Measurements from ENCODE around the gene C14orf132.
A peak's percentile ranks its signal among the peaks of the same experiment; 100 is the strongest.

The C14orf132 gene

DNA sequence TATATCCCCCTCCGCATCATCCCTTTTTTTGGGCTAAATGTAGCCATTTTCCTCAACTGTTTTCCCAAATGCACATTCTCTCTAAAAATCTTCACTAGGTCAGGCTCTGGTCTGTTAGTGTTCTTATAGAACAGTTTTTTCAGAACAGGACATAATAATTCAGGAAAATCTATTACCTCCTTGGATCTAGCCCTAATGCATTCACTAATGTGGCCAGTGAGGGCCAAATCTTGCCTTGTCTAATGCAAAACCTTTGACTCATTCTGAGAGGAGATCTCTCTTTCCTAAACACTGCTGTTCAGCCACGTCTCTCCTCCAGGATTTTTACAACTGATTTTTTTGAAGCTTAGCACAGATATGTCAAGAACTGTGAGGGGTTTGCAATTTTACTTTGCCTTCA is 15.5 kb downstream of the C14orf132 start:
- TF ChIP-seq, protein P1, sequence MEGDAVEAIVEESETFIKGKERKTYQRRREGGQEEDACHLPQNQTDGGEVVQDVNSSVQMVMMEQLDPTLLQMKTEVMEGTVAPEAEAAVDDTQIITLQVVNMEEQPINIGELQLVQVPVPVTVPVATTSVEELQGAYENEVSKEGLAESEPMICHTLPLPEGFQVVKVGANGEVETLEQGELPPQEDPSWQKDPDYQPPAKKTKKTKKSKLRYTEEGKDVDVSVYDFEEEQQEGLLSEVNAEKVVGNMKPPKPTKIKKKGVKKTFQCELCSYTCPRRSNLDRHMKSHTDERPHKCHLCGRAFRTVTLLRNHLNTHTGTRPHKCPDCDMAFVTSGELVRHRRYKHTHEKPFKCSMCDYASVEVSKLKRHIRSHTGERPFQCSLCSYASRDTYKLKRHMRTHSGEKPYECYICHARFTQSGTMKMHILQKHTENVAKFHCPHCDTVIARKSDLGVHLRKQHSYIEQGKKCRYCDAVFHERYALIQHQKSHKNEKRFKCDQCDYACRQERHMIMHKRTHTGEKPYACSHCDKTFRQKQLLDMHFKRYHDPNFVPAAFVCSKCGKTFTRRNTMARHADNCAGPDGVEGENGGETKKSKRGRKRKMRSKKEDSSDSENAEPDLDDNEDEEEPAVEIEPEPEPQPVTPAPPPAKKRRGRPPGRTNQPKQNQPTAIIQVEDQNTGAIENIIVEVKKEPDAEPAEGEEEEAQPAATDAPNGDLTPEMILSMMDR (IDR thresholded peaks at IDR 0.05; ENCODE audit: low read depth, low read length, missing control alignments) = no peak
- no peak for DNase-seq (ENCODE audit: low read depth)
- H3K4me3 ChIP-seq (ENCODE audit: low read depth, low read length) = no peak overlapping the region
- in situ Hi-C loops (cut with HindIII; ENCODE audit: low sequenced_read_pairs) = no loop called here

DNA sequence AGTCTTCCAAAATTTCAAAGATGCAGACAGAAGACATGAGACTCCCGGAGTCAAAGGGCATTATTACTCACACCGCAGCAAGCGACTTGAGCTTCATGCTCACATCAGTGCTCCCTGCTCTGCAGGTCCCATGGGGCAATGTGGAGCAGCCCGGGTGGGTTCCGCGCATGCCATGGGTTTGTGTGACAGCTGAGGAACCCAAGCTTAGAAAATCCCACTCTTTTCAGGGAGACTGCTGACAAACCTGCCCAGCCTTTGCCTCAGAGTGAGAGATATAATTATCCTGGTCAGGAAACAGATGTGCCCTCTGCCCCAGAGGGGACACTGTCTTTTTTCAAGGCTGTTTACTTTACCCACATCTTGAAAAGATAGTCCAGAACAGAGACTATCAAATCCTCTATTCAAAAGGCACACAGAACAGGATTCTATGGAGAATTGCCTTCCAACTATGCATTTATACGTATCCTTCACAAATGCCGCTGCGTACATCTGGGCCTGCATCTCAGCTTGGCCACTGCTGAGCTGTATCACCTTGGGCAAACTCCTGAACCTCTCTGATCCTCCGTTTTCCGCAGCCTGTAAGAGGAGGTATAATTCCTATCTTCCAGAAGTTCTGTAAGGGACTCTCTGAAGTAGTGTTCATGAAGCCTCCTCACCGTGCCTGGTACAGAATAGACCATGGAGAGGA is 16.0 kb downstream of the C14orf132 start:
- DNase-seq (ENCODE audit: low read depth) = no peak
- TF ChIP-seq, protein P1 (IDR thresholded peaks at IDR 0.05; ENCODE audit: low read depth, low read length, missing control alignments) = no peak
- no peak overlapping the region for H3K4me3 ChIP-seq (ENCODE audit: low read depth, low read length)
- in situ Hi-C loops (cut with HindIII; ENCODE audit: low sequenced_read_pairs) = no loop called here

DNA sequence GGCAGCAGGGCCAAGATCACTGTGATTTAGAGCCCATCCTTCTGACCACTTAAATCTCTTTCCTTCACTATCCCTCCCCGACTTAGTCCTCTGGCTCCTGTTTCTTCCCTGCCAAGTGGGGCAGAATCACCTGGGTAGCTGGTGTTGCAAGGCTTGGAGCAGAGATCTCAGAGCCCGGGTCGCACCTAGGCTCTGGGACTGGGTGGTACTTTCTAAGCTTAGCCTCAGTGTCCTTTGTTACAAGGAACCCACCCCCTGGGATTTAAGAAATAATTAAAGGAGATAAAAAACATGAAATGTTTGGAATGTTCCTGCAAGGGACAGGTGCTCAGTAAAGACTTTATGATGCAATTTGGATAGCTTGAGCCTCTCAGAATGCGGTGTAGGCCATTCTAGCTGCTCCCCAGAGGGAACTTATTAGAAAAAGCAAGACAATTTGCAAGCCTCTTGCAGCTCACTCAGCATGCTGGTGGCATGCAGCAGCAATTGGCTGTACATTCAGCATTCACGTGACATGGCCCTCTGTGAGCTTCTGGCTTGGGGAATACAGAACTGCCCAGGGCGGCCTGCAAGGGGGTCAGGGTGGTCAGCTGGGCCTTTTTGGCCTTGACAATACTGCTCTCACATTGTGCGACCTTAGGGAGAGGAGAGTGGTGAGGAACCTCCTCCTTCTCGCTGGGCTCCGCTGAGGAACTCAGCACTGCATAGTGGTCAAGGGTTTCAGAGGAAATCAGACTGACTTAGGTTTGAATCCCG is 16.8 kb downstream of the C14orf132 start:
- in situ Hi-C loops (cut with HindIII; ENCODE audit: low sequenced_read_pairs) = no loop called here
- DNase-seq (ENCODE audit: low read depth) = no peak
- no peak overlapping the region for H3K4me3 ChIP-seq (ENCODE audit: low read depth, low read length)
- TF ChIP-seq, protein P1 (IDR thresholded peaks at IDR 0.05; ENCODE audit: low read depth, low read length, missing control alignments) = no peak

DNA sequence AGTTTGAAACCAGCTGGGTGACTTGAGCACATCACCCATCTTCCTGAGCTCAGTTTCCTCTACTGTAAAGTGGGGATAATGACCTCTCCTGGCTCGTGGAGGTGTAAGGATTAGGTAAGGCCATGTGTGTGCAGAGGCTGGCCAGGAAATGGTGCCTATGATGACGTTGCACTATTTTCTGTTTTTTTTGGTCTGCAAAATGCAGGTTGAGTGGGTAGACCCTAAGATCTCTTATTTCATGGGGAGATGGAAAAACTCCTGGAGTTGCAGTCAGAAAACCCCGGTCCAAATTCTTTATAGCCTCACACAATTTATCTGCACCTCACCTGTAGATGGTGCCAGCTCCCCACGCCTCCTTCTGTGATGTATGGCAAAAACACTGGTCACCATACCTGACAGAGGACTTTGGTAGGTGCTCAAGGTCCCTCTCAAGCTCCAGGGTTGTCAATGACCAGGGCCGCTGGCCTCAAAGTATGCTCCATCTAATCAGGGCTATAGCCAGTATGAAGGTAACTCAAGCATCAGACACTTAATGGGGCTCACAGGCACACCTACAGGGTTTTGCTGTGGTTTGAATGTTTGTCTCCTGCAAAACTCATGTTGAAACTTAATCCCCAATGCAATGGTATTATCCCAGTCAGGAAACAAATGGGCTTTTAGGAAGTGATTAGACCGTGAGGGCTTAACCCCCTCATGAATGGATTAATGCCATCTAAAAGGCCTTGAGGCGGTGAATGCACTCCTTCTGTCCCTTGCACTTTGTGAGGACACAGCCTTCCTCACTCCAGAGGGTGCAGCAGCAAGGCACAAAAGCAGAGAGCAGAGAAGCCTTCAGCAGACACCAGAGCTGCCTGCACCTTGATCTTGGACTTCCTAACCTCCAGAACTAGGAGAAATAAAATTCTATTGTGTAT is 17.6 kb downstream of the C14orf132 start:
- in situ Hi-C loops (cut with HindIII; ENCODE audit: low sequenced_read_pairs) = no loop called here
- no peak for DNase-seq (ENCODE audit: low read depth)
- TF ChIP-seq, protein P1 (IDR thresholded peaks at IDR 0.05; ENCODE audit: low read depth, low read length, missing control alignments) = peak; percentile 3
- no peak overlapping the region for H3K4me3 ChIP-seq (ENCODE audit: low read depth, low read length)

DNA sequence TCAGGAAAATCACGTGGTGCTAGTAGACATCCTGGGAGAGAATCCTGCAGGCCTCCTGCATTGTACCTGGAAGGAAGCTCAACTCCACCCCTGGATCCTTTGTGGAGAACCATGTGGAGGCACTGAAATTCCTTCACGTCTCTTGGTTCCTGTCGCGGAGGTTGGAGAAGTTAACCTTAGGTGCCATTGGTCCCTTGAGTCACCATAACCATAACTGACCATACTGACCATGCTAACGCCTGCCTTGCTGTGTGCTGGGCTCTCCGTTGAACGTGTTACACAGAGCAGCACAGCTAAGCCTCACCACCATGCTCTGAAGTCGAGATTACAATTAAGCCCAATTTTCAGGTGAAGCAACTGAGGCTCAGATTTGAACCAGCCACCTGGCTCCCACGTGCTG is 18.6 kb downstream of the C14orf132 start:
- no peak for DNase-seq (ENCODE audit: low read depth)

More for the DNA sequence above, 18.6 kb downstream of the C14orf132 start:
- in situ Hi-C loops (cut with HindIII; ENCODE audit: low sequenced_read_pairs) = no loop called here
- TF ChIP-seq, protein P1 (IDR thresholded peaks at IDR 0.05; ENCODE audit: low read depth, low read length, missing control alignments) = no peak
- H3K4me3 ChIP-seq (ENCODE audit: low read depth, low read length) = no peak overlapping the region

Data from astrocyte of the cerebellum (primary cell).